K562 (cell line): Measurements from ENCODE around the gene PKD1. TPM values are rescaled to one million over a fixed set of nuclear protein-coding genes. Genes with fewer than 3 reads are reported as not detected.

Source experiments
- CREB1 ChIP-seq, 2 experiments: sonication (generic) in 1 of 2; formaldehyde crosslinking in 1 of 2; IDR thresholded peaks; 2 replicates each; pipeline versions ENCODE4 v1.6.1 to v1.8.0; 2012 to 2022; ENCODE audit warnings: inconsistent platforms in 1 of 2, mild to moderate bottlenecking in 1 of 2, missing genetic modification reagents in 1 of 2, moderate library complexity in 1 of 2
- EHMT2 ChIP-seq: fragments of 450-650 bp; IDR thresholded peaks from 2 replicates; pipeline ENCODE4 v1.6.1; 2018; ENCODE audit warnings: antibody characterized with exemption
- GABPB1 ChIP-seq: sonication (generic); formaldehyde crosslinking; IDR thresholded peaks from 2 replicates; pipeline ENCODE4 v1.8.0; 2022; ENCODE audit warnings: mild to moderate bottlenecking, missing genetic modification reagents
- MAFG ChIP-seq: fragments of 450-650 bp; conservative IDR thresholded peaks from 2 replicates; pipeline ENCODE4 v1.6.1; 2016; ENCODE audit warnings: missing genetic modification characterization, missing compliant biosample characterization
- NFIC ChIP-seq: fragments of 450-650 bp; IDR thresholded peaks from 2 replicates; pipeline ENCODE4 v1.6.1; 2017; ENCODE audit warnings: mild to moderate bottlenecking, inconsistent platforms
- POLR2G ChIP-seq: fragments of 200-400 bp; formaldehyde crosslinking; IDR thresholded peaks from 2 replicates; pipeline ENCODE4 v1.6.1; 2017; ENCODE audit warnings: low read depth, mild to moderate bottlenecking, antibody characterized with exemption, low read length, moderate library complexity
- RBBP5 ChIP-seq: fragments of 200-600 bp; sonication (generic); IDR thresholded peaks from 2 replicates; pipeline ENCODE4 v1.6.1; 2012; ENCODE audit warnings: borderline replicate concordance, mild to moderate bottlenecking, low read length, control low read depth, inconsistent platforms; ENCODE audit not compliant: insufficient read depth, poor library complexity, severe bottlenecking
- SAP30 ChIP-seq: fragments of 200-600 bp; sonication (generic); IDR thresholded peaks from 2 replicates; pipeline ENCODE4 v1.6.1; 2012; ENCODE audit warnings: borderline replicate concordance, low read depth, mild to moderate bottlenecking, moderate library complexity, low read length, control low read depth, inconsistent platforms; ENCODE audit not compliant: insufficient read depth, poor library complexity, severe bottlenecking
- ZFPM2 ChIP-seq: fragments of 250-450 bp; sonication (Bioruptor Pico); IDR thresholded peaks from 2 replicates; pipeline ENCODE4 v1.5.1; 2022; ENCODE audit warnings: mild to moderate bottlenecking
- ZNF121 ChIP-seq: sonication (generic); formaldehyde crosslinking; conservative IDR thresholded peaks from 2 replicates; pipeline ENCODE4 v1.8.0; 2022; ENCODE audit warnings: missing genetic modification reagents
- ZNF384 ChIP-seq: IDR thresholded peaks from 2 replicates; pipeline ENCODE4 v1.6.1; 2012; ENCODE audit warnings: low read depth, low read length, improper control_type of control experiment
- polyA plus RNA-seq, 8 experiments: library from polyadenylated mRNA; depleted of rRNA in 4 of 8; stranded (reverse) in 5 of 8; unstranded in 3 of 8; fragments of >200 nt; fragmentation: Nextera tagmentation in 2 of 8; fragmentation: Illumina TruSeq in 1 of 8; extraction: Ambion mirVana in 2 of 8; extraction: Trizol in 1 of 8; gene quantifications; 2 replicates each; pipeline versions ENCODE4 v1.2.1 to v1.2.3, GENCODE V29; 2011 to 2014; ENCODE audit warnings: inconsistent platforms in 1 of 8, missing spikeins in 1 of 8
- total RNA-seq, 7 experiments: library from RNA; depleted of rRNA in 6 of 7; stranded (reverse); fragments of >200 nt in 6 of 7; fragmentation: Illumina TruSeq in 2 of 7; extraction: Trizol in 2 of 7; gene quantifications; 2 replicates each; pipeline versions ENCODE4 v1.2.1 to v1.2.3, GENCODE V29; 2011 to 2021; ENCODE audit warnings: low replicate concordance in 1 of 7
- TF ChIP-seq, protein P1 (sequence below): sonication (generic); formaldehyde crosslinking; IDR thresholded peaks from 2 replicates; pipeline ENCODE4 v1.8.0; 2022; ENCODE audit warnings: mild to moderate bottlenecking, missing genetic modification reagents
- TF ChIP-seq, protein P2 (sequence below), 2 experiments: IDR thresholded peaks; 2 replicates each; pipeline ENCODE4 v1.6.1; 2011; ENCODE audit warnings: borderline replicate concordance in 1 of 2, control low read depth in 1 of 2, low read depth in 1 of 2, low read length in 1 of 2, mild to moderate bottlenecking in 1 of 2, mixed read lengths in 1 of 2, moderate library complexity in 1 of 2; ENCODE audit not compliant: insufficient read depth in 1 of 2, insufficient read length in 1 of 2, poor library complexity in 1 of 2, severe bottlenecking in 1 of 2; ENCODE audit errors: extremely low read depth in 1 of 2
- TF ChIP-seq, protein P3 (sequence below): fragments of 250-450 bp; sonication (Bioruptor Pico); IDR thresholded peaks from 2 replicates; pipeline ENCODE4 v1.9.0; 2021; ENCODE audit warnings: mild to moderate bottlenecking, inconsistent platforms

PKD1 gene
- total and polyA plus RNA-seq, 9 of the 15 experiments (the other 6 are each of a cell fraction or from before 2014, with no cell fraction given): 0.23 to 93.5 (median 12.6) TPM

DNA sequence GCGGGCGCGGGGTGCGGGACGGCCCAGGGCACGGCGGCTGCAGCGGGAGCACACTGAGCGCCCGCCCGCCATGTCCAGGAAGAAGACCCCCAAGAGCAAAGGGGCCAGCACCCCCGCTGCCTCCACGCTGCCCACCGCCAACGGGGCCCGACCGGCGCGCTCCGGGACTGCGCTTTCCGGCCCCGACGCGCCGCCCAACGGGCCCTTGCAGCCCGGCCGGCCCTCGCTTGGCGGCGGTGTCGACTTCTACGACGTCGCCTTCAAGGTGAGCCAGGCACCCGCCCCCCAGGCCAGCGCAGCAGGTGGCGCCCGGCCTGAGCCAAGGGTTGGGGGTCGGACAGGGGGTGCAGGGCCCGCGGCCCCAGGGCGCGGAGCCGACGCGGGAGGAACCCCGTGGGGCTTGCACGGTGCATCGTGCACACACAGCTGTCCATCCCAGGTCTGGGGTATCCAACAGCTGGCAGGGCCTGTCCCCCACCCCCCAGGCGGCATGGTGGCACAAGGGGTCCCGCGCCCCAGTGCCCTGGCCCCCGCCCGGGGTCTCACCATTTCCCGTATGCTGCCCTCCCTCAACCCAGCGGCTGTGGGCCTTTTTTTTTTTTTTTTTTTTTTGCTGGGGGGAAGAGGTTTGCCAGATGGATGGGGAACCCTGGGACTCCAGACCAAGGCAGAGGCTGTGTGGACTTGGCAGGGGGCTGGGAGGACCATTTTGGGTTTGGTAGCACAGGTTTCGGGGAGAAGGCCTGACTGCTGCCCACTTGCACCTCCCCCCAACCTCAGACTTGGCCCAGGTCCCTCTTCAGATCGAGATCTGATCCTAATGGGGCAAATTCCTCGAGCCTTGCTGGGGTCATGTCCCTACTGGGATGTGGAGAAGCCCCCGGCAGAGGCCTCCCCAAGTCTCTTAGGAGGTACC is 13.3 kb upstream of the PKD1 start (continued):
- TF ChIP-seq POLR2G (peak; percentile 40), SAP30 (peak; percentile 49), ZNF121 (peak; percentile 63), ZNF384 (0 out of 2 replicates have a peak, but pooled peaks have one; percentile 10), GABPB1 (CRISPR knock-in tag) (peak; percentile 27; the same call in 1 of the 2 replicates), EHMT2 (no peak), RBBP5 (peak; percentile 43), CREB1 (IDR thresholded peaks at IDR 0.05) (peak; percentile 47; the same call in 1 of the 2 replicates), CREB1 (CRISPR knock-in tag; IDR thresholded peaks at IDR 0.05) (peak; percentile 41; the same call in 1 of the 2 replicates), ZFPM2 (0 out of 2 replicates have a peak, but pooled peaks have one; percentile 8), MAFG (tag) (no peak), NFIC (peak; percentile 26)
- TF ChIP-seq, protein P1, sequence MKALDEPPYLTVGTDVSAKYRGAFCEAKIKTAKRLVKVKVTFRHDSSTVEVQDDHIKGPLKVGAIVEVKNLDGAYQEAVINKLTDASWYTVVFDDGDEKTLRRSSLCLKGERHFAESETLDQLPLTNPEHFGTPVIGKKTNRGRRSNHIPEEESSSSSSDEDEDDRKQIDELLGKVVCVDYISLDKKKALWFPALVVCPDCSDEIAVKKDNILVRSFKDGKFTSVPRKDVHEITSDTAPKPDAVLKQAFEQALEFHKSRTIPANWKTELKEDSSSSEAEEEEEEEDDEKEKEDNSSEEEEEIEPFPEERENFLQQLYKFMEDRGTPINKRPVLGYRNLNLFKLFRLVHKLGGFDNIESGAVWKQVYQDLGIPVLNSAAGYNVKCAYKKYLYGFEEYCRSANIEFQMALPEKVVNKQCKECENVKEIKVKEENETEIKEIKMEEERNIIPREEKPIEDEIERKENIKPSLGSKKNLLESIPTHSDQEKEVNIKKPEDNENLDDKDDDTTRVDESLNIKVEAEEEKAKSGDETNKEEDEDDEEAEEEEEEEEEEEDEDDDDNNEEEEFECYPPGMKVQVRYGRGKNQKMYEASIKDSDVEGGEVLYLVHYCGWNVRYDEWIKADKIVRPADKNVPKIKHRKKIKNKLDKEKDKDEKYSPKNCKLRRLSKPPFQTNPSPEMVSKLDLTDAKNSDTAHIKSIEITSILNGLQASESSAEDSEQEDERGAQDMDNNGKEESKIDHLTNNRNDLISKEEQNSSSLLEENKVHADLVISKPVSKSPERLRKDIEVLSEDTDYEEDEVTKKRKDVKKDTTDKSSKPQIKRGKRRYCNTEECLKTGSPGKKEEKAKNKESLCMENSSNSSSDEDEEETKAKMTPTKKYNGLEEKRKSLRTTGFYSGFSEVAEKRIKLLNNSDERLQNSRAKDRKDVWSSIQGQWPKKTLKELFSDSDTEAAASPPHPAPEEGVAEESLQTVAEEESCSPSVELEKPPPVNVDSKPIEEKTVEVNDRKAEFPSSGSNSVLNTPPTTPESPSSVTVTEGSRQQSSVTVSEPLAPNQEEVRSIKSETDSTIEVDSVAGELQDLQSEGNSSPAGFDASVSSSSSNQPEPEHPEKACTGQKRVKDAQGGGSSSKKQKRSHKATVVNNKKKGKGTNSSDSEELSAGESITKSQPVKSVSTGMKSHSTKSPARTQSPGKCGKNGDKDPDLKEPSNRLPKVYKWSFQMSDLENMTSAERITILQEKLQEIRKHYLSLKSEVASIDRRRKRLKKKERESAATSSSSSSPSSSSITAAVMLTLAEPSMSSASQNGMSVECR (CRISPR knock-in tag): peak; percentile 54; the same call in 1 of the 2 replicates
- TF ChIP-seq, protein P2, sequence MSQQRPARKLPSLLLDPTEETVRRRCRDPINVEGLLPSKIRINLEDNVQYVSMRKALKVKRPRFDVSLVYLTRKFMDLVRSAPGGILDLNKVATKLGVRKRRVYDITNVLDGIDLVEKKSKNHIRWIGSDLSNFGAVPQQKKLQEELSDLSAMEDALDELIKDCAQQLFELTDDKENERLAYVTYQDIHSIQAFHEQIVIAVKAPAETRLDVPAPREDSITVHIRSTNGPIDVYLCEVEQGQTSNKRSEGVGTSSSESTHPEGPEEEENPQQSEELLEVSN (IDR thresholded peaks at IDR 0.05; ENCODE audit: borderline replicate concordance in 1 of 2, extremely low read depth in 1 of 2, insufficient read depth in 1 of 2, insufficient read length in 1 of 2, low read depth in 1 of 2, low read length in 1 of 2, poor library complexity in 1 of 2, severe bottlenecking in 1 of 2): peak in 1 of 2 experiments; percentile 53
- TF ChIP-seq, protein P3, sequence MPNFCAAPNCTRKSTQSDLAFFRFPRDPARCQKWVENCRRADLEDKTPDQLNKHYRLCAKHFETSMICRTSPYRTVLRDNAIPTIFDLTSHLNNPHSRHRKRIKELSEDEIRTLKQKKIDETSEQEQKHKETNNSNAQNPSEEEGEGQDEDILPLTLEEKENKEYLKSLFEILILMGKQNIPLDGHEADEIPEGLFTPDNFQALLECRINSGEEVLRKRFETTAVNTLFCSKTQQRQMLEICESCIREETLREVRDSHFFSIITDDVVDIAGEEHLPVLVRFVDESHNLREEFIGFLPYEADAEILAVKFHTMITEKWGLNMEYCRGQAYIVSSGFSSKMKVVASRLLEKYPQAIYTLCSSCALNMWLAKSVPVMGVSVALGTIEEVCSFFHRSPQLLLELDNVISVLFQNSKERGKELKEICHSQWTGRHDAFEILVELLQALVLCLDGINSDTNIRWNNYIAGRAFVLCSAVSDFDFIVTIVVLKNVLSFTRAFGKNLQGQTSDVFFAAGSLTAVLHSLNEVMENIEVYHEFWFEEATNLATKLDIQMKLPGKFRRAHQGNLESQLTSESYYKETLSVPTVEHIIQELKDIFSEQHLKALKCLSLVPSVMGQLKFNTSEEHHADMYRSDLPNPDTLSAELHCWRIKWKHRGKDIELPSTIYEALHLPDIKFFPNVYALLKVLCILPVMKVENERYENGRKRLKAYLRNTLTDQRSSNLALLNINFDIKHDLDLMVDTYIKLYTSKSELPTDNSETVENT (CRISPR knock-in tag): 0 out of 2 replicates have a peak, but pooled peaks have one; percentile 40
